ENCODE results near the gene LRRC2. TPM values are rescaled to one million over a fixed set of nuclear protein-coding genes. Genes with fewer than 3 reads are reported as not detected.
A peak's percentile ranks its signal among the peaks of the same experiment; 100 is the strongest.
"Not testable (repeated sequence)": the region's sequence is repeated elsewhere in the genome, so short reads cannot be mapped to it uniquely, and the experiment has no call there.

The LRRC2 gene
- total RNA-seq, result not detected

GRCh38 chr3:46566040-46566641 is at the start of gene LRRC2:
Gene LRRC2, minus strand, starts transcription at chr3:46566302. Its CDS starts 14,711 bp downstream, at chr3:46551591.
- H3K27ac Mint-ChIP-seq, result no peak within 1 kb of the TSS
- H3K36me3 Mint-ChIP-seq, result peaks cover 0 to 11% of the 10 kb centered on the region in 2 donors
- ATAC-seq (peak; percentile 55 to 56), DNase-seq (ENCODE audit: low spot score in 2 of 2) (peak in 1 of 2 donors; percentile 15)
- peaks cover 0 to 4% of the 10 kb centered on the region in 2 donors for H3K9me3 Mint-ChIP-seq

DNA sequence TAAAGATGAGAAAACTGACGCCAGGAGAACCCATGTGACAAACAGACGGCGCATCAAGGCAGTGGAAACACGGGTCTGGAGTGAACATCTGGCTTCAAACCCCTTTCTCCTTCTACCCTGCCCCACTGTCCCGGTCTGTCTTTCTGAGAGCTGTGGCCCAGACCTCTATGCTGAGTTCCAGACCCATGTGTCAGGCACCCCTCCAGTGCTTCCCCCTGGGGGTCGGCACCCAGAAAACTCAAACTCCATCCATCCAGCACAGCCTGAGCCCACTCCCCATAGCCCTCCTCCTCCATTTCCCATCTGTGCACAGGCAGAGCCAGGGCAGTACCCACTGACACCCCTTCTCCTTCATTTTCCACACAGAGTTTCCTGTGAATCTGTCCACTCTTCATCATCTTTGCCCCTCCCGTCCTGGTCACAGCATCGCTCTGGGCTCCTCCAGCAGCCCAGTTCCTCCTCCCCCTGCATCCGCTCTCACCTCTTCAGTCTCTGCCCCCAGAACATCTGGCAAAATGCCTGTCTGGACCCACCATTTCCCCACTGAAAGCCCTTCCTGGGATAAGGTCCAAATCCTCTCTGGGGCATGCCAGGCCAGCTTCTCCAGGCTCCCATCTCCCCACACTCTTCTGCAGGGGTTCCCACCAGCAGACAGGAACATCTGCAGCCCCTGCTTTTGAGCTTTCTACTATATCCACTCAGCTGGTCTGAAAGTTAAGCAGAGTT is 49.1 kb upstream of the LRRC2 start:
- H3K9me3 Mint-ChIP-seq, result no peaks in the 10 kb centered on the region
- H3K36me3 Mint-ChIP-seq, result no peaks in the 10 kb centered on the region
- no peak for ATAC-seq
- H3K27ac Mint-ChIP-seq, result peak overlapping the region in 1 of 2 donors; percentile 69
- no peak for DNase-seq (ENCODE audit: low spot score in 2 of 2)

DNA sequence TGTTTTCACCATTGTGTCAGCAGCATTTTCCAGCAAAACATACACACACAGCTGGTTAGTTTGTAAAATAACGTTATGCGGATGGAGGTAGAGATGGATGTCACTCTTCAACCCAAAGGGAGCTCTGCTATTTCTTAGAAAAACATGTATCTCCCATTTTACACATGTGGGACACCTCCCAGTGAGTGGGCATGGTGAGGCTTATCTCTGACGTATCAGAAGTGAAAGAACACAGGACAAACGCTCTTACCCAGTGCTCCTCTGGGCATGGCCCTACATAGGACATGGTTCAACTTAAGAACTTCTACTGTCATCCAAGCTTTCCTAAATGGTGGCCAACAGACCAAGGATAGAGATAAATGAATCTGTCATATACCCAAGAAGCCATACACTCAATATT is 48.3 kb upstream of the LRRC2 start:
- no peak for DNase-seq (ENCODE audit: low spot score in 2 of 2)
- no peaks in the 10 kb centered on the region for H3K36me3 Mint-ChIP-seq
- H3K27ac Mint-ChIP-seq, result no peak overlapping the region
- H3K9me3 Mint-ChIP-seq, result no peaks in the 10 kb centered on the region
- no peak for ATAC-seq

- no peaks in the 10 kb centered on the region for H3K36me3 Mint-ChIP-seq
Observed at GRCh38 chr3:46613313-46614005, 47.4 kb upstream of the LRRC2 start.

DNA sequence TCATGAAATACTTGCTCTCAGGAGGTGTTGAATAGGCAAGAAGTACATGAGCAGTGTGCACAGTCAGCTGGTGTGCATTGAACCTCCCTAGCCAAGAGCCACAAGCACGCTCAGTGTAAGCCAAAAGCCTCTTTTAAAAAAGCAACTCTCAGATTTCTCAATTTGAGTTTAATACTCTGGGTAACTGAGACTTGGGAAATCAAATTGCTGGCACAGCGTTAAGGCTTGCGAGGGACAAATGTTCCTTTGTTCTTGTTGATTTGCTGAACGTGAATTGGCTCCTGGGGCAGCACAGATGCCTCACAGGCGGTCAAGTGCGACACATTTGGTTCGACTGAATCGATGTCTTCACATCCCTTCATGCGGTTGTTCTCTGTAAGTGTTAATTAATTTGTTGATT is 46.2 kb upstream of the LRRC2 start, which contains the start of gene FAM240A:
Gene FAM240A, plus strand, starts transcription at position 202 of the 400 bp plus-strand sequence. Its CDS starts 159 bp downstream, at position 361.
- H3K36me3 Mint-ChIP-seq, result no peaks in the 10 kb centered on the region
- no peak for DNase-seq (ENCODE audit: low spot score in 2 of 2)
- no peaks in the 10 kb centered on the region for H3K9me3 Mint-ChIP-seq
- H3K27ac Mint-ChIP-seq, result no peak within 1 kb of the TSS
- no peak for ATAC-seq

More at GRCh38 chr3:46613313-46614005, 47.4 kb upstream of the LRRC2 start:
- Mint-ChIP-seq H3K9me3 (no peaks in the 10 kb centered on the region), H3K27ac (no peak overlapping the region)
- DNase-seq (ENCODE audit: low spot score in 2 of 2) (no peak), ATAC-seq (no peak)

DNA sequence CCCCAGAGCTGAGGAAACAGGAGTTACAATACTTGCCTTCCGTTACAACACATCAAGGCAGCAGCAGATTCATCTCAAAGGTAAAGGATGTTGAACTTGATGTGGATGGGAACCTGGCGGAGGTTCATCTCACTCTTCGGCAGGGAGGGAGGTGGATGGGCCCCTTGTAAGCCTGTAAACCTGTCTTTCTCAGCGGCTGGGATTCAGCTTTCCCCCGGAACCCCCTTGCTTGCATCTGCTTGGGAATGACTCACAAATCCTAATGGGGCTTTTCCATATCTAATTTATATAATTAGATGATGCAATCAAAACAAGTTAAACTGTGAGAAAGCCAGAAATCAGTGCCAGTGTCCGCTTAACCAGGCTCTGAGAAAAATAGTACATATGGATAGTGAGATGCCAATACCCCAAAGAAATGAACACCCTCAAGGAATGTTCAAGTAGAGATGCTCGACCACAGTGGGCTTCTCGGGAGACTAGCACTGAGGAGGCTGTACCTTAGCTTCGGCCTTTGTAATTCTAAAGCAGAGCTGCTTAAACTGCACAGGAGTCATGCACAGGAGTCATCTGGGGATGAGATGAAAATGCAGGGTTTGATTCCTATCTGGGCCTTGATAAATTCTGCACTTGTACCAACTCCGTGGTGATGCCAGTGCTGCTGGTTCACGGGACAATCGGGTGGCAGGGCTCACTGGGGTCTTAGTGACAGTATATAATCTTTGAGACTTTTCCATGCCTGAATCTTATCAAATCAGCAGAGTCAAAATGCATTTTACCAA is 44.0 kb upstream of the LRRC2 start:
- Mint-ChIP-seq H3K36me3 (no peaks in the 10 kb centered on the region), H3K27ac (no peak overlapping the region), H3K9me3 (no peaks in the 10 kb centered on the region)
- ATAC-seq (no peak), DNase-seq (ENCODE audit: low spot score in 2 of 2) (no peak)

DNA sequence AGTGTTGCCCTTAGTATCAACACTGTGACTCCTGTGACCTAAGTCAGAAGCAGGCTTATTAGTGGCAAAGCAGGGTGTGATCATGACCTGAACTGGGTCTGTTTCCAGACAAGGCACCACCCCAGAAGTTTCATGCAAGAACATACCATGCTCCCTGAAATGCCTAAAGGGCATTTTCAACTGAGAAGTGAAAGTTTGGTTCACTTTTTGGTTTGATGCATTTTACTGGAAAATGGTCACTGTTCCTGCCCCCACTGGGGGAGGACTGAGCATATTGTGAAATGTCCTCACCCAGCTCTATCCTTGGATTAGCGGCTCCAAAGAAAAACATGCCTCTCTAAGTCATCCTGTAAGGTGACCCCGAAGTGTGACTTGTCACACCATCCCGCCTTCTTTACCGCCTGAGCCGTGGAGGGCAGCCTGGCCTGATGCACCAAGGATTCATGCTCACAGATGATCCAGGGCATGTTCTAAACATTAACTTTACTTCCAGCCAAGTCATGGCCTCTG is 43.2 kb upstream of the LRRC2 start:
- DNase-seq (ENCODE audit: low spot score in 2 of 2) (no peak), ATAC-seq (no peak)
- Mint-ChIP-seq H3K36me3 (no peaks in the 10 kb centered on the region), H3K9me3 (no peaks in the 10 kb centered on the region), H3K27ac (no peak overlapping the region)

- no peak for DNase-seq (ENCODE audit: low spot score in 2 of 2)
- no peaks in the 10 kb centered on the region for H3K9me3 Mint-ChIP-seq
- ATAC-seq, result no peak
- H3K27ac Mint-ChIP-seq, result no peak overlapping the region
- no peaks in the 10 kb centered on the region for H3K36me3 Mint-ChIP-seq
Observed at GRCh38 chr3:46607603-46608028, 41.5 kb upstream of the LRRC2 start.

DNA sequence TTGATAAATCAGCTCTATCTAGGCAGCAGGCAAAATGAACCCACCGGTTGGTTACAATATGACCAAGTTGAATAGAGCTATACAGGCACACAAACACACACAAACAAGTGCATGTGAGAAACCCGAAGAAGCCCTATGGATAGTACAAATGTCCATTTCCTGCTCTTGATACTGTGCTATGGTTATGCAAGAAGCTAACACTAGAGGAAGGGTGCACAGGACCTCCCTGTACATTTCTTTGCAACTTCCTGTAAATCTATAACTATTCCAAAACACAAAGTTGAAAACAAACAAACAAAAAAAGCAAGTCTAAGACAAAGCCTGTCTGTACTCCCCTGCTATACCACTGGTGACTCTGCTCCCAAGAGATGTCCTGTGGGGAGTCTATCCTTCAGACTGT is 38.0 kb upstream of the LRRC2 start:
- DNase-seq (ENCODE audit: low spot score in 2 of 2), result no peak
- ATAC-seq, result no peak
- H3K27ac Mint-ChIP-seq, result no peak overlapping the region
- no peaks in the 10 kb centered on the region for H3K36me3 Mint-ChIP-seq
- H3K9me3 Mint-ChIP-seq, result no peaks in the 10 kb centered on the region

DNA sequence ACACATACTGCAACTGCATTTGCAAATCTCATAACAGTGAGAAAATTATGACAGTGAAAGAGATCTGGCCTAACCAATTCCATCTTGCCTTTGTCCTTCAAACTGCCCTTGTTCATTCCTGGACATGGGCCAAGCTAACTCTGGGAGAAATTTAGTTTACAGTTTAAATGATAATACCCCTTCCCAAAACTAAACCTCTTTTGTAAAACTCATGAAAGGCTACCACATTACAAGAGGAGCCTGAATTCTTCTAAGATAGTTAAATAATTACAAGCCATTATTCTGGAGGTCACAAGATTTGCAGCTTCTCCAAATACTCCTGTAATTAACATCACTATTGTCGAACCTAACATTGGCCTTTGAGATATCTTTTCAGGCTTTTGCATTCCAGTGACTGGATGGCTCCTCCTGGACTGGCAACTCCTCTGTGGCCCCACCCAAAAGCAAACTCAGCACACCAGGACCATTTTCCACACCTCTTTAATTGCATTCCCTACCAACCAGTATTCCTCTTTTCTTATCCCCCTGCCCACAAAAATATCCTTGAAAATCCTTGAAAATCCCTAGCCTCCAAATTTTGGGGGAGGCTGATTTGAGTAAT is 37.4 kb upstream of the LRRC2 start:
- no peak for DNase-seq (ENCODE audit: low spot score in 2 of 2)
- Mint-ChIP-seq H3K27ac (no peak overlapping the region), H3K9me3 (no peaks in the 10 kb centered on the region), H3K36me3 (no peaks in the 10 kb centered on the region)
- no peak for ATAC-seq

GRCh38 chr3:46599590-46599989 is 33.5 kb upstream of the LRRC2 start:
- Mint-ChIP-seq H3K36me3 (no peaks in the 10 kb centered on the region), H3K9me3 (no peaks in the 10 kb centered on the region), H3K27ac (no peak overlapping the region)
- ATAC-seq (no peak), DNase-seq (ENCODE audit: low spot score in 2 of 2) (no peak)

DNA sequence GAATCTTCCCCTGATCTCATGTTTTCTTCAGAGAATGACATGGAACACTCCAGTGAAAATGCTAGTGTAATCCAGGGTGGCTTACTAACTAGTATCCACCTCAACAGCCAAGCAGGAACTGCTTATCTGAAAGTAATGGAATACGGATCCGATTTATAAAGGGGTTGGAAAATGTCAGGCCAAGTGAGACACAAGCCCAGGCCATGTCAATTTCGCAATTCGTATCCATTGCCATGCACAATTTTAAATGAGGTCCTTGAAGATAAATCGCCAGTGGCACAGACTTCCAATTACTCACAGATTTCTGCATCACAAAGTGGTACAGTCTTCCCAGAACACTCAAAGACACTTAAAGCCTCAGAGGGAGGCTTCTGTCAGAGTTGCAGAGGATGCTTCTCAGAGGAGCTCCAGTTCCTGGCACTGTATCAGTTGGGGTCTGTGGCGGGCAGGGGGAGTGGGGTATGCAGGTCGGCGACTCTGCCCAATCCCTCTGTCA is 29.8 kb upstream of the LRRC2 start:
- Mint-ChIP-seq H3K27ac (no peak overlapping the region), H3K36me3 (no peaks in the 10 kb centered on the region), H3K9me3 (no peaks in the 10 kb centered on the region)
- DNase-seq (ENCODE audit: low spot score in 2 of 2), result no peak
- ATAC-seq, result no peak

- Mint-ChIP-seq H3K36me3 (no peaks in the 10 kb centered on the region), H3K9me3 (no peaks in the 10 kb centered on the region), H3K27ac (no peak overlapping the region)
- DNase-seq (ENCODE audit: low spot score in 2 of 2) (no peak), ATAC-seq (no peak)
Observed at GRCh38 chr3:46594723-46595122, 28.6 kb upstream of the LRRC2 start.

DNA sequence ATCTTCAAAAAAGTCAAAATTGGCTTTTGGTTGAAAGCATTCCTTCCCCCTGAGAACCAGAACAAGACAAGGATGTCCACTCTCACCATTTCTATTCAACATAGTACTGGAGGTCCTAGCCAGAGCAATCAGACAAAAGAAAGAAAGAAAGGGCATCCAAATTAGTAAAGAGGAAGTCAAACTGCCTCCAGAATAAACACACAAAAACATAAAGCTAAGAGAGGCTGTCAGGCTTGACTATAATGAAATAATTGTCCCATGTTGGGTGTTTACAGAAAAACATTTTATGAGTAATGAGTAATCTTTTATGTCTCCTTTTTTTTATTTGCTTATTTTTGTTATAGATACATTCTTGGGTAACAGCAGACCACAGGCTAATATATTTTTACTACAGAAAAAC is 27.9 kb upstream of the LRRC2 start:
- DNase-seq (ENCODE audit: low spot score in 2 of 2) (no peak), ATAC-seq (no peak)
- H3K9me3 Mint-ChIP-seq, result no peaks in the 10 kb centered on the region
- H3K36me3 Mint-ChIP-seq, result no peaks in the 10 kb centered on the region
- no peak overlapping the region for H3K27ac Mint-ChIP-seq

DNA sequence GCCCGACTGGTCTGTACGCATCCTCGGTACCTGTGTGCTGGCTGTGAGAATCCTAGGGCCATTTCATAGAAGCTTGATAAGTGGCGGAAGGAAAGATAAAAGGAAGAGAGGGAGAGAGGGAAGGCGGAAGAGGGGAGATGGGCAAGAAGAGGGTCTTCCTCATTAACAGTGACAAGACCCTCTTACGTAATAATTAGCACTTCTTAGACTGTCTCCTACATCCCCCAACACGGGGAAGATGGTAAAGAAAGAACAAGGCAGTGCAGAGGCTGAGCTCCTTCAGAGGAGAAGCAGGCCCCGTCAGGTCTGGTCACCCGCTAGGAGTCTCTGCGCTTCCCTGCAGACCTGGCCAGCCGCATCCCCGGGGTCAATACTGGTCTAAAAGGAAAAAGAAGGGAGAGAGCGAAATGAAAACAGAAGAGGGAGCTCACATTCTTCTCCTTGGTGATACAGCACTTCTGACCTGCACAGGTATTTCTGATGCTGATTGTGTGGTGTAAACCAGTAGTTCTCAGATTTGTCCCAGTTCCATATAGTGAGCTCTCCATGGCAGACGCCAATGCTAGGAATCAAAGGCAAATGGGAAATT is 27.3 kb upstream of the LRRC2 start:
- peak overlapping the region in 1 of 2 donors; percentile 47 for H3K27ac Mint-ChIP-seq
- DNase-seq (ENCODE audit: low spot score in 2 of 2) (no peak), ATAC-seq (no peak)
- no peaks in the 10 kb centered on the region for H3K36me3 Mint-ChIP-seq
- H3K9me3 Mint-ChIP-seq, result no peaks in the 10 kb centered on the region

DNA sequence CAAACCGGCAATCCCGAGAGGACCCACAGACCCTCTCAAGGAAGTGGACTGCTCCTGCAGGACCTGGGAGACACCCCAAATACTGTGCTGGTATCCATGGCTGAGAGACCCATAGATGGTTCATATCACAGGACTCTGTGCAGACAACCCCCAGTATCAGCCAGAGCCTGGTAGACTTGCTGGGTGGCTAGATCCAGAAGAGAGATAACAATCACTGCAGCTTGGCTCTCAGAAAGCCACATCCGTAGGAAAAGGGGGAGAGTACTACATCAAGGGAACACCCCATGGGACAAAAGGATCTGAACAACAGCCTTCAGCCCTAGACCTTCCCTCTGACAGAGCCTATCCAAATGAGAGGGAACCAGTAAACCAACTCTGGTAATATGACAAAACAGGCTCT is 21.2 kb upstream of the LRRC2 start:
- not testable (repeated sequence) for H3K9me3 Mint-ChIP-seq; H3K36me3 Mint-ChIP-seq; ATAC-seq; DNase-seq (ENCODE audit: low spot score in 2 of 2); H3K27ac Mint-ChIP-seq
